GM12878 (cell line): ENCODE data around the gene CHST8. TPM values are rescaled to one million over a fixed set of nuclear protein-coding genes. Genes with fewer than 3 reads are reported as not detected.

Experiments
- ATAC-seq: fragments of 200-7000 bp; cut with Tn5 transposase; 3 replicates; pipeline ENCODE4 v1.9.1; 2020; ENCODE audit warnings: mild to moderate bottlenecking, moderate library complexity
- BruUV-seq: library from RNA; stranded (reverse); fragments of 400-500 nt; replicated peaks from 2 replicates; lab custom pipeline; 2021; lab: Mats Ljungman, UMichigan
- CTCF ChIA-PET: fragments of 300-600 bp; sonication (Branson Sonifier 250); formaldehyde crosslinking; extraction: SDS; loops from one replicate; lab custom pipeline; 2021; ENCODE audit warnings: inconsistent platforms; lab: Yijun Ruan, JAX
- POLR2A ChIA-PET: fragments of 350-600 bp; formaldehyde crosslinking; extraction: SDS; loops from one replicate; lab custom pipeline; 2021; ENCODE audit warnings: inconsistent platforms; lab: Charles Lee
- RAD21 ChIA-PET: fragments of 300-600 bp; sonication (Branson Sonifier 250); formaldehyde crosslinking; loops from one replicate; lab custom pipeline; 2023; ENCODE audit warnings: antibody characterized with exemption; ENCODE audit not compliant: unreplicated experiment; lab: Charles Lee
- SMC1A ChIA-PET: fragments of 300-600 bp; sonication (Branson Sonifier 250); formaldehyde crosslinking; loops from one replicate; lab custom pipeline; 2023; ENCODE audit not compliant: unreplicated experiment, uncharacterized antibody; lab: Charles Lee
- DNase-seq: peaks from one replicate; pipeline ENCODE4 v3.0.0-alpha.2; 2011; ENCODE audit warnings: low read depth, low spot score
- FAIRE-seq: peaks from 3 replicates; lab custom pipeline; 2011; peaks lifted over from hg19 to GRCh38; lab: Jason Lieb, UNC
- H2AFZ ChIP-seq: 2 replicates; pipeline ENCODE4 v1.6.0; 2011; ENCODE audit warnings: low read depth, low read length, control low read depth; ENCODE audit not compliant: control insufficient read depth
- H3K27ac ChIP-seq: 2 replicates; pipeline ENCODE4 v1.5.1; 2011; ENCODE audit warnings: control low read depth; ENCODE audit not compliant: control insufficient read depth, insufficient read depth
- H3K27me3 ChIP-seq, 2 experiments: replicated peaks in 1 of 2; 2 replicates each; pipeline versions ENCODE4 v1.6.0 to v1.6.1; 2011; ENCODE audit warnings: low read length in 1 of 2; ENCODE audit not compliant: control insufficient read depth in 2 of 2, insufficient read depth in 2 of 2
- H3K36me3 ChIP-seq, 2 experiments: 2 replicates each; pipeline ENCODE4 v1.5.1; 2011; ENCODE audit warnings: low read length in 1 of 2; ENCODE audit not compliant: control insufficient read depth in 2 of 2, insufficient read depth in 2 of 2
- H3K4me1 ChIP-seq: 2 replicates; pipeline ENCODE4 v1.6.1; 2011; ENCODE audit warnings: mild to moderate bottlenecking, low read length, moderate library complexity, mixed read lengths; ENCODE audit not compliant: control insufficient read depth, insufficient read depth
- H3K4me2 ChIP-seq: 2 replicates; pipeline ENCODE4 v1.6.0; 2011; ENCODE audit warnings: control low read depth; ENCODE audit not compliant: control insufficient read depth, insufficient read depth
- H3K4me3 ChIP-seq: fragments of 200-600 bp; sonication (generic); 2 replicates; pipeline ENCODE4 v1.5.1; 2016
- H3K79me2 ChIP-seq: 2 replicates; pipeline ENCODE4 v1.6.0; 2011; ENCODE audit warnings: low read length; ENCODE audit not compliant: control insufficient read depth, insufficient read depth
- H3K9ac ChIP-seq: 2 replicates; pipeline ENCODE4 v1.8.0; 2011; ENCODE audit warnings: low read length, control low read depth, mixed read lengths; ENCODE audit not compliant: control insufficient read depth, insufficient read depth
- H3K9me3 ChIP-seq: replicated peaks from 3 replicates; pipeline ENCODE4 v1.5.1; 2011; ENCODE audit warnings: mild to moderate bottlenecking, low read length; ENCODE audit not compliant: control insufficient read depth, insufficient read depth
- H4K20me1 ChIP-seq: 2 replicates; pipeline ENCODE4 v1.6.0; 2011; ENCODE audit not compliant: control insufficient read depth, insufficient read depth
- E4F1 ChIP-seq: fragments of 450-650 bp; IDR thresholded peaks from 2 replicates; pipeline ENCODE4 v1.6.1; 2018; ENCODE audit warnings: borderline replicate concordance, mild to moderate bottlenecking; ENCODE audit not compliant: partially characterized antibody
- EED ChIP-seq: sonication (generic); IDR thresholded peaks from 2 replicates; pipeline ENCODE4 v1.6.1; 2016; ENCODE audit warnings: antibody characterized with exemption, low read depth
- EGR1 ChIP-seq, 2 experiments: IDR thresholded peaks; 1 replicate in 1 of 2; 2 replicates in 1 of 2; pipeline ENCODE4 v1.6.1; 2011 to 2012; ENCODE audit warnings: low read depth in 2 of 2, low read length in 2 of 2, borderline replicate concordance in 1 of 2, mild to moderate bottlenecking in 1 of 2, moderate library complexity in 1 of 2
- ETV6 ChIP-seq, 2 experiments: fragments of 450-650 bp in 1 of 2; IDR thresholded peaks in 1 of 2; conservative IDR thresholded peaks in 1 of 2; 2 replicates each; pipeline ENCODE4 v1.6.1; 2014; ENCODE audit warnings: antibody characterized with exemption in 1 of 2, borderline replicate concordance in 1 of 2, low read depth in 1 of 2, mild to moderate bottlenecking in 1 of 2, moderate library complexity in 1 of 2
- NR2F1 ChIP-seq: fragments of 450-650 bp; conservative IDR thresholded peaks from 2 replicates; pipeline ENCODE4 v1.6.1; 2017; ENCODE audit warnings: mild to moderate bottlenecking
- PAX8 ChIP-seq: fragments of 450-650 bp; IDR thresholded peaks from 2 replicates; pipeline ENCODE4 v1.6.1; 2017; ENCODE audit warnings: mild to moderate bottlenecking, moderate library complexity
- SIN3A ChIP-seq: IDR thresholded peaks from 2 replicates; pipeline ENCODE4 v1.6.1; 2012; ENCODE audit warnings: low read depth, low read length, improper control_type of control experiment
- SKIL ChIP-seq: fragments of 450-650 bp; IDR thresholded peaks from 2 replicates; pipeline ENCODE4 v1.6.1; 2017; ENCODE audit warnings: mild to moderate bottlenecking, low read depth, inconsistent platforms; ENCODE audit not compliant: poor library complexity, severe bottlenecking
- SMAD1 ChIP-seq: fragments of 450-650 bp; IDR thresholded peaks from 2 replicates; pipeline ENCODE4 v1.6.1; 2018; ENCODE audit warnings: mild to moderate bottlenecking, low read depth; ENCODE audit not compliant: partially characterized antibody
- STAT1 ChIP-seq: fragments of 450-650 bp; conservative IDR thresholded peaks from 2 replicates; pipeline ENCODE4 v1.6.1; 2014; ENCODE audit warnings: antibody characterized with exemption, mild to moderate bottlenecking
- STAT3 ChIP-seq: IDR thresholded peaks from 2 replicates; pipeline ENCODE4 v1.6.1; 2011; ENCODE audit warnings: low read depth, low read length, improper control_type of control experiment
- TBL1XR1 ChIP-seq: IDR thresholded peaks from 2 replicates; pipeline ENCODE4 v1.6.1; 2012; ENCODE audit warnings: low read depth, low read length, improper control_type of control experiment
- TCF12 ChIP-seq: IDR thresholded peaks from 2 replicates; pipeline ENCODE4 v1.6.1; 2011; ENCODE audit warnings: low read depth, mild to moderate bottlenecking, low read length
- WGBS: methylation state at CpG from one replicate; pipeline ENCODE4 v1.1.6; 2016; ENCODE audit warnings: low lambda C conversion rate; ENCODE audit not compliant: insufficient replicate concordance, insufficient coverage; ENCODE audit errors: missing lambda C conversion rate; 5-methylcytosine and 5-hydroxymethylcytosine counted together
- in situ Hi-C: fragments of 300-500 bp; cut with MboI; formaldehyde crosslinking; loops from 9 replicates; pipeline ENCODE4 v1.14.3; 2018; ENCODE audit warnings: mixed read lengths
- intact Hi-C: fragments of 100-400 bp; cut with micrococcal nuclease; formaldehyde crosslinking; loops from one replicate; pipeline ENCODE4 v1.14.2; 2022; ENCODE audit not compliant: unreplicated experiment
- polyA plus RNA-seq, 11 experiments: library from polyadenylated mRNA; depleted of rRNA in 4 of 11; unstranded in 6 of 11; stranded (reverse) in 5 of 11; fragments of >200 nt; fragmentation: Nextera tagmentation in 4 of 11; fragmentation: Illumina TruSeq in 1 of 11; extraction: Ambion mirVana in 4 of 11; extraction: Trizol in 1 of 11; gene quantifications; 1 replicate in 1 of 11; 2 replicates in 10 of 11; pipeline versions ENCODE4 v1.2.1 to v1.2.3, GENCODE V29; 2011 to 2016; ENCODE audit warnings: inconsistent platforms in 2 of 11, missing spikeins in 2 of 11, low read depth in 1 of 11
- total RNA-seq, 4 experiments: library from RNA; depleted of rRNA in 3 of 4; stranded (reverse); fragments of >200 nt in 3 of 4; fragmentation: Illumina TruSeq in 1 of 4; extraction: Trizol in 1 of 4; gene quantifications; 2 replicates each; pipeline versions ENCODE4 v1.2.1 to v1.2.3, GENCODE V29; 2013 to 2021

The CHST8 gene
- total and polyA plus RNA-seq, 10 of the 15 experiments (the other 5 are each of a cell fraction or from before 2014, with no cell fraction given), result 0.06 TPM; not detected in 9

DNA sequence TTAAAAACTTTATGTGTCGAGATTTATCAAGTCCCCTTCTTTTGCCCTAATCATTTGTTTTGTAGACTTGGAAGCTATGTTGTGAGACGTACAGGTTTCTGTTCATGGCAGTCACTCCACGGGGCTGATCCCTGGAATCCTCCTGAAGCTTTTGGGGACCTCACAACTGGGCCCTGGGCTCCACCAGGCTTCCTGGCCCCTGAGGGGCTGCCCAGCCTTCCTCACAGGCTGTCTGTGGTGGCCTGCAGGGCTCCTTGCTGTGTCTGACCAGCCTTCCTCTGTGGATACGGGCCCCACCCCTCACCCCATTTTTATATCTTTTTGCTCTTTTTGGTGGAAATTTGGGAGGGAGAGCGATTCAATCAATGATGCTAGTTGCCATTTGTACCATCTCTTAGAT lies 38.1 kb downstream of the CHST8 start:
- H3K4me3 ChIP-seq, result no peak overlapping the region
- ChIA-PET CTCF (interaction anchor here (1.0 kb wide), 1 partner anchor 50 kb away, joined by 3 read pairs; no protein-coding TSS in a partner anchor), RAD21 (no interaction called here)
- DNase-seq, result no peak
- H3K4me1 ChIP-seq, result no peaks in the 10 kb centered on the region
- no TSS peak for BruUV-seq
- TF ChIP-seq TBL1XR1, result no peak
- no peak for TF ChIP-seq EGR1 (IDR thresholded peaks at IDR 0.05; ENCODE audit: borderline replicate concordance in 1 of 2, low read depth in 2 of 2, low read length in 2 of 2)
- no peak for TF ChIP-seq TCF12
- no peak for TF ChIP-seq STAT3
- TF ChIP-seq NR2F1, result no peak
- no peak for TF ChIP-seq SKIL
- TF ChIP-seq E4F1, result no peak
- no peak for TF ChIP-seq PAX8
- TF ChIP-seq EED, result no peak
- TF ChIP-seq SIN3A, result no peak
- TF ChIP-seq ETV6 (conservative IDR thresholded peaks at IDR 0.05 in 1 of 2, IDR thresholded peaks at IDR 0.05 in 1 of 2; ENCODE audit: borderline replicate concordance in 1 of 2, low read depth in 1 of 2), result no peak
- no peak for TF ChIP-seq STAT1
- TF ChIP-seq SMAD1, result no peak
- TF ChIP-seq, all 136 proteins: peak for 0
- Histone ChIP-seq H3K9ac (no peak overlapping the region), H4K20me1 (no peaks in the 10 kb centered on the region), H2AFZ (no peak overlapping the region), H3K36me3 (no peaks in the 10 kb centered on the region), H3K9me3 (no peaks in the 10 kb centered on the region), H3K4me2 (no peak overlapping the region), H3K27ac (no peak overlapping the region), H3K27me3 (no peaks in the 10 kb centered on the region), H3K79me2 (no peaks in the 10 kb centered on the region)
- ChIA-PET POLR2A (no interaction called here), SMC1A (no interaction called here)
- FAIRE-seq, result no peak
- intact Hi-C loops, result no loop called here
- in situ Hi-C loops, result no loop called here
- no peak for ATAC-seq
- WGBS, result 41% methylated on average over 5 of the region's 5 CpGs
